NCI-H1092 (cell line): Measurements from ENCODE around the gene ADH1A.
"Not testable (repeated sequence)": the region's sequence is repeated elsewhere in the genome, so short reads cannot be mapped to it uniquely, and the experiment has no call there.

Experiments
- DNase-seq: peaks from one replicate; lab custom pipeline; 2025; lab: John Stamatoyannopoulos, UW

The ADH1A gene

GRCh38 chr4:99290848-99291786 is at the start of gene ADH1A:
TSS of gene ADH1A (minus strand) at chr4:99290985. CDS start at chr4:99290914, 71 bp downstream.
- no peak for DNase-seq

GRCh38 chr4:99339172-99339571 is 48.4 kb upstream of the ADH1A start:
- DNase-seq, result no peak

GRCh38 chr4:99336553-99336952 is 45.8 kb upstream of the ADH1A start:
- DNase-seq, result no peak

- no peak for DNase-seq
Measured at GRCh38 chr4:99334880-99335279, 44.1 kb upstream of the ADH1A start.

DNA sequence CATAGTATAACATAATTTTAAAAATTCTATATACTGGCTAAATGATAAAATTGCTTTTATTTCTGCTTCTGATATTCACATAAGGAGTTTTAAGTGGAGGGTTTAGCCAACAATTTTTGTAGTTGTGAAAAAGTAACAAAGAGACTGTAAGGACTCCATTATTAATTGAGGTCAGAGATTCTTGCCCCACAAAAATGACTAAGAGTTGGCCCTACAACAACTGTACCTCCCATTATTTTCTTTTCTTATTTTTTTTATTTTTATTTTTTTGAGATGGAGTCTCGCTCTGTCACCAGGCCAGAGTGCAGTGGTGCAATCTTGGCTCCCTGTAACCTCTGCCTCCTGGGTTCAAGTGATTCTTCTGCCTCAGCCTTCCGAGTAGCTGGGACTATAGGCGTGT is 39.9 kb upstream of the ADH1A start:
- DNase-seq, result no peak

- no peak for DNase-seq
Measured at GRCh38 chr4:99329876-99330275, 39.1 kb upstream of the ADH1A start.

- no peak for DNase-seq
Measured at GRCh38 chr4:99324979-99325378, 34.2 kb upstream of the ADH1A start.

- DNase-seq, result no peak
Measured at GRCh38 chr4:99324361-99324760, 33.6 kb upstream of the ADH1A start.

DNA sequence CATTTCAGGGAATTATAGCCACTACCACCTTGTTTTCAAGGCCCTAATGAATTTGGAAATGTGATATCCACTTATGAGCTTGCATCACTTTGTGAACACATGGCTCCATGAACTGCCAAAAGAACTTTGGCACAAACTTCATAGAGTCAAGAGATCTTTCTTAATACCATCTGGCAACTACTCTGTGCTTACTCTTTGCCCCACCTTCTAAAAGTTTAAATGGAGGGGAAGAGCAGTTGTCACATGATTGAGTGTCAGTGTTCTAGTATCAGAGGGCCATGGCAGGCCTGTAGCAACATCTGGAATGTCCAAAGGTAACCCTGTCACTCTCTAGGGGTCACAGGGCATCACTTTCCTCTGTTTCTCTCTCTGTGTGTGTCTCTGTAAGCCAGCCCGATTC is 33.0 kb upstream of the ADH1A start:
- no peak for DNase-seq

GRCh38 chr4:99321241-99322191 is 30.7 kb upstream of the ADH1A start, which contains the start of gene ADH1B:
TSS of gene ADH1B (minus strand) at chr4:99321401. CDS start at chr4:99321331, 70 bp downstream.
- no peak for DNase-seq

DNA sequence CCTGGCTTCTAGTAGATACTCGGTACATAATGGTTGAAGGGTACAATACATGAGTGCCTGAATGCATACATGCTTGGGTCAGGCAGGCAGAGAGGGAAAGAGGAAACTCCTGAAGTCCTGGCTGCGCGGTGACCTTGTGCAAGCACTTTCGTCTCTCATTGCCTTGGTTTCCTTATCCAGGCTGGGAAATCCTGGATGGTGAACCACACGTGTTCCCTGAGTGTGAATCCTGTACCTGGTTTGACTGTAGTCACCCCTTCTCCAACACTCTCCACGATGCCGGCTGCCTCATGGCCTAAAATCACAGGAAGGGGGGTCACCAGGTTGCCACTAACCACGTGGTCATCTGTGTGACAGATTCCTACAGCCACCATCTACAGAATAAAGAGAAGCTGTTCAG is 27.0 kb upstream of the ADH1A start:
- DNase-seq, result not testable (repeated sequence)

- DNase-seq, result no peak
Measured at GRCh38 chr4:99317354-99317753, 26.6 kb upstream of the ADH1A start.

GRCh38 chr4:99315839-99316238 is 25.1 kb upstream of the ADH1A start:
- DNase-seq, result no peak

GRCh38 chr4:99314211-99314610 is 23.4 kb upstream of the ADH1A start:
- DNase-seq, result no peak

DNA sequence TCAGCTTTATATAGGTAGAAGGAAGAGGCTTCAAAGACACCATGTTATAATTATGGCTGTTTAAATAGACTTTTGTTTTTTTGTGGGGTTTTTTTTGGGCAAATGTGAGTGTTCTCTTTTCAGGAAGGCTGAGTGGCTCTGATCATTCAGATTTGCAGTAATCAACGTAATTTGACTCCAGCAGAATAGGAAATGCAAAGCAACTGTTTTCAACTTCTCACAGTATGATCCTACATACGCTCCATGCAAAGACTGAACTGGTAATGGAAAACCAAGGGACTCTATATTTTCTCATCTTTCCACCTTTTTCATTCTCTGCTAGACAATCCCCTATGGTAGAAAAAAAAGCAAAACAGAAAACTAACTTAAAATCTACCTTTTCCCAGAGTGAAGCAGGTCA is 19.6 kb upstream of the ADH1A start:
- DNase-seq, result no peak

GRCh38 chr4:99305638-99306400 is 15.0 kb upstream of the ADH1A start:
- no peak for DNase-seq

- no peak for DNase-seq
Measured at GRCh38 chr4:99301376-99302164, 10.8 kb upstream of the ADH1A start.

GRCh38 chr4:99300934-99301333 is 10.1 kb upstream of the ADH1A start:
- DNase-seq, result no peak

- DNase-seq, result no peak
Measured at GRCh38 chr4:99293357-99293756, 2.6 kb upstream of the ADH1A start.

- DNase-seq, result no peak
Measured at GRCh38 chr4:99285387-99285786, 5.4 kb downstream of the ADH1A start.

DNA sequence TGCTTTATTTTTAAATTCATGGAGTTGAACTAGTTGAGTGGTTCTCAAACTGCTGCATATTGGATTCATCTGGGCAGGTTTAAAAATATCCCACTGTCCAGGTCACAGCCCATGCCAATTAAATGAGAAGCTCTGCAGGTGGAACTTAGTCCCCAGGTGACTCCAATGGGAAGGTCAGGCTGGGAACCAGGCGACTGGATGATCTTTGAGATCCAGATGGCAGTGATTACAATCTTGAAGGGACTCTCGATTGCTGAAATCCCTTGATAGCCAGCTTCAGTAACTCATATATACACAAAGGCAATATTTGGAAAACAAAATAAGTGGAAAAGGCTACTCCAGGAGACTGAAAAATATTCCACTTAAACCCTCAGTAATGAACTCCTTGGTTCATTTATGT is 8.1 kb downstream of the ADH1A start:
- no peak for DNase-seq
